ENCODE data around the gene ADNP.

ADNP gene

GRCh38 chr20:50879649-50880550 is 51.3 kb downstream of the ADNP start:
- no peak for TF ChIP-seq CTCF (IDR thresholded peaks at IDR 0.05)

- TF ChIP-seq CTCF (IDR thresholded peaks at IDR 0.05) = no peak
Measured at GRCh38 chr20:50877232-50877743, 53.9 kb downstream of the ADNP start.

- TF ChIP-seq CTCF (IDR thresholded peaks at IDR 0.05) = no peak
Measured at GRCh38 chr20:50876816-50877215, 54.4 kb downstream of the ADNP start.

GRCh38 chr20:50876063-50876685 is 55.1 kb downstream of the ADNP start:
- no peak for TF ChIP-seq CTCF (IDR thresholded peaks at IDR 0.05)

- no peak for TF ChIP-seq CTCF (IDR thresholded peaks at IDR 0.05)
Measured at GRCh38 chr20:50874758-50875665, 56.2 kb downstream of the ADNP start.

- no peak for TF ChIP-seq CTCF (IDR thresholded peaks at IDR 0.05)
Measured at GRCh38 chr20:50874111-50874757, 57.0 kb downstream of the ADNP start.

- TF ChIP-seq CTCF (IDR thresholded peaks at IDR 0.05) = no peak
Measured at GRCh38 chr20:50873585-50873984, 57.7 kb downstream of the ADNP start.

Data from LNCAP (cell line).